Right ventricle myocardium inferior (tissue), 1 donor: ENCODE data around the gene ITGAD. TPM values are rescaled to one million over a fixed set of nuclear protein-coding genes. Genes with fewer than 3 reads are reported as not detected.

Source experiments
- total RNA-seq: library from RNA; stranded (reverse); fragmentation: NEBNext Ultra II Directional; extraction: Animal tissue kit (Norgen Biotek cat#: 25700); gene quantifications from one replicate; pipeline ENCODE4 v1.2.1, GENCODE V29; 2021
- donor health status: DM: no; HTN: yes; CAD: no; lungs with severe emphysema.

ITGAD gene
- total RNA-seq, 1 donor from 2014 or later = 0.11 TPM

Other genes with a start within 250 kb of the ITGAD start
- 3.0 TPM for gene PRSS36, start 243.3 kb upstream of the ITGAD start, total RNA-seq
- 86.8 TPM for gene FUS, start 213.2 kb upstream of the ITGAD start, total RNA-seq
- 9.1 TPM for gene PYCARD, start 190.6 kb upstream of the ITGAD start, total RNA-seq
- gene TRIM72, start 179.2 kb upstream of the ITGAD start, total RNA-seq = 2.1 TPM
- not detected for gene PYDC1, start 176.2 kb upstream of the ITGAD start, total RNA-seq
- gene ITGAM, start 133.4 kb upstream of the ITGAD start, total RNA-seq = 10.4 TPM
- 2.2 TPM for gene ITGAX, start 38.2 kb upstream of the ITGAD start, total RNA-seq
- gene COX6A2, start 35.0 kb downstream of the ITGAD start, total RNA-seq = 1,434 TPM
- gene ZNF843, start 49.5 kb downstream of the ITGAD start, total RNA-seq = 1.8 TPM
- 5.5 TPM for gene ARMC5, start 66.2 kb downstream of the ITGAD start, total RNA-seq
- gene TGFB1I1, start 78.8 kb downstream of the ITGAD start, total RNA-seq = 19.9 TPM
- gene SLC5A2, start 89.8 kb downstream of the ITGAD start, total RNA-seq = not detected
- gene RUSF1, start 115.1 kb downstream of the ITGAD start, total RNA-seq = 19.9 TPM
- not detected for gene AHSP, start 134.6 kb downstream of the ITGAD start, total RNA-seq